GM12865 (cell line): ENCODE data around the gene TAS2R20.

Experiments used
- DNase-seq: peaks from one replicate; pipeline ENCODE4 v3.0.0; 2010; ENCODE audit warnings: low read depth
- H3K4me3 ChIP-seq: 2 replicates; pipeline ENCODE4 v1.5.1; 2011; ENCODE audit warnings: mild to moderate bottlenecking, low read depth, low read length, control low read depth
- CTCF ChIP-seq: IDR thresholded peaks from 2 replicates; pipeline ENCODE4 v1.5.1; 2011; ENCODE audit warnings: low read length, control low read depth, low read depth, inconsistent platforms; ENCODE audit not compliant: insufficient read depth; ENCODE audit errors: missing control alignments

Gene TAS2R20

GRCh38 chr12:10986812-10987211, 11.3 kb downstream of the TAS2R20 start, which contains the start of gene TAS2R50:
Gene TAS2R50, minus strand, starts transcription at chr12:10986912. Its CDS starts 52 bp downstream, at chr12:10986860.
- no peak within 1 kb of the TSS for H3K4me3 ChIP-seq
- DNase-seq: no peak
- TF ChIP-seq CTCF: no peak

- TF ChIP-seq CTCF: no peak
- H3K4me3 ChIP-seq: no peak overlapping the region
- DNase-seq: no peak
Measured at GRCh38 chr12:10982244-10982643, 15.9 kb downstream of the TAS2R20 start.

GRCh38 chr12:10974965-10975364, 23.1 kb downstream of the TAS2R20 start:
- no peak for TF ChIP-seq CTCF
- DNase-seq: no peak
- H3K4me3 ChIP-seq: no peak overlapping the region

- H3K4me3 ChIP-seq: no peak overlapping the region
- no peak for TF ChIP-seq CTCF
- no peak for DNase-seq
Measured at GRCh38 chr12:10968765-10969456, 29.2 kb downstream of the TAS2R20 start.

- DNase-seq: no peak
- no peak overlapping the region for H3K4me3 ChIP-seq
- TF ChIP-seq CTCF: no peak
Measured at GRCh38 chr12:10967409-10967808, 30.7 kb downstream of the TAS2R20 start.

- H3K4me3 ChIP-seq: no peak overlapping the region
- no peak for DNase-seq
- TF ChIP-seq CTCF: no peak
Measured at GRCh38 chr12:10966314-10966713, 31.8 kb downstream of the TAS2R20 start.

GRCh38 chr12:10965476-10965875, 32.6 kb downstream of the TAS2R20 start:
- no peak overlapping the region for H3K4me3 ChIP-seq
- no peak for DNase-seq
- no peak for TF ChIP-seq CTCF
